HG03064 (cell line): ENCODE results near the gene LEKR1.
"Not testable (repeated sequence)": the region's sequence is repeated elsewhere in the genome, so short reads cannot be mapped to it uniquely, and the experiment has no call there.

Experiments used
- ATAC-seq: cut with Tn5 transposase; IDR thresholded peaks from one replicate; pipeline ENCODE4 v1.9.1; 2021; ENCODE audit warnings: low read depth; ENCODE audit not compliant: unreplicated experiment

Gene LEKR1

DNA sequence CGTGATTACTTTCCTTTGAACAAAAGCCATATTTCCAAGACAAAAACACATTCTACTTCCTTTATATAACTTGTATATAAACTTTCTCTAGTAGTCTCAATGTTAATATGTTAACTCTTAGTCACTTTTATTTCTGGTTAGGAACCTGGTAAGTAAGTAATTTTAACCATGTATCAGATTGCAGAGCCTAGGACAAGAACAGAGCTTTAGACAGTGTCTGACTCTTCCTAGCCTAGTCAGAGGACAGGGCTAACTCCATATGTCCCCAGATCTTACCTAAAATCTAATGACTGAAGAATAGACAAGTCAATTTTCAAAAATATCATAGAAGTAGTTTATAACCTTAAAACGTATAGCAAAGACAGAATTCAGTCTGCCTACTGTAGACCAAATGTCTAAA lies 8.3 kb downstream of the LEKR1 start:
- no peak for ATAC-seq

DNA sequence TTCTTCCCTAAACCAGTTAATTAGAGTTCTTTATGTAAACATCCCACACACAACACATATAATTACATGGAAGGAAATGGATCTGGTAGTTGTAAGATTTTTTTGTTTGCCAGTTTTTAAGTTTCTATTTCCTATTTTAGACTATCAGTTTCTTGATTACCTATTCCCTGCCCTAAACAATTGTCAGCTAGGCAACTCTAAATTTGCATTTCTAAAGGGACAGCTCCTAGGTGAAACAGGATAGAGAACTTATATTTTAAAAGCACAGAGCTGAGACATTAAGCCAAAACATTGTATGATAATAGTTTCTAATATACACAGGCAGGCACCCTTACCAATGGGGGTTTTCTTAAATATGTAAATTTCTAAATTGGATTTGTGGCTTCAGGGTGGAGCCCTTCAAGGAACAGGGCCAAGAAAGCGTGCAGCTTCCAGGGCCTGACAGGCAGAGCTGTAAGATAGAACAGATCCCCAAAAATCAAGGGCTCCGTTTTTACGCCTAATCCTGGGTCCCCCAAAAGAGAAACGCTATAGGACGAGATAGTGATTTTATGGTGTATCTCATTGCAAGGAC lies 8.9 kb downstream of the LEKR1 start:
- ATAC-seq = no peak

DNA sequence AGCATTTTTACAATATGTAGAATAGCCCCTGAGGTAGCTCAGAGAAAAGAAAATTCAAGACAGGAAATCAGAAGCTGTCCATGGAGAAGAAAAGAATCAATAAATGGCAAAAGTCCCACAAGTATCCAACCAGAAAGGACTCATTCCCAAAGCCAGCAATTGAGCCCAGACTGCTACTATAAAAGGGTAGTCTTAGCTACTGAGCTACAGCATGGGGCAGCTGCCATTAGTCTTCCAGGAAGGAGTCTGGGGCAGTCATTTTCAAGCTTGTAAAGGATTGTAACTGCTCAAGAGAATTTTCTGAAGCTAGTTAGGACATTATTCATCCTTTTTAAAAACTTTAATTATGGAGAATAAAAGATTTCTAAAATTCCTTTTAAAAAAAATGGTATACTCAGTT lies 10.5 kb downstream of the LEKR1 start:
- no peak for ATAC-seq

DNA sequence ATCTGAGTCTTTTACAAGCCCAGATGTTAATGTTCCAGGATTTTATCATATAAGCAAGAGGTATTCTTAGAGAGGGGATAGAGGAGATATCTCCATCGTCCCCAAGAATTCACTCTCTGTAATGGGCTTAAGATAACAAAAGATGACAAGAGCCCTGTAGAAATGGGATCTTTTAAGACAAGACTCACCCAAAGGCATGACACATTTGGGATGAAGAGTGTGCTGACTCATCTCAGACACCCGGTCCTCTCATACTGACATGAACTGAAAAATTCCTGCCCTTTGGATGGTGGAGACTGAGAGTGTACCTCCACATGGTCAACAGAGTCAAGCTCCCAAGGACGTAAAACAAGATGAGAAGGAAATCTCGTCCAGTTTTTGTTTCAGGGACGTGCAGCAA lies 11.0 kb downstream of the LEKR1 start:
- ATAC-seq = no peak

DNA sequence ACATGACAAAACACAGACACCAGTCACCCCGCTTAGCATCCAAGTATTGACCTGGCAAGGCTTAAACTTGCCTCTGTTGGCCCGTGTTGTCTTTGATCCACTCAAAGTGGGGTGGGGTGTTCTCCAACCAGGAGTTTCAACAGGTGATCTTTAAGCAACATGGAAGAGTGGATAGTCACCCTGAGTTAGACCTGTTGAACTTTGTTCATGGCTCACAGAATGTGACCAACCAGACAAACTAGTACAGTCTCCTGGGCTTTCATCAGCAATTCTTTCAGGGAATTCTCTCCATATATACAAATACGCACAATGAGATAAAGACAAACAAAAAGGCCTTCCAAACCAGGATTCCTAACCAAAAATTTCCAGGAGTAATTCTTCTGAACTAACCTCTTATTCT lies 11.9 kb downstream of the LEKR1 start:
- no peak for ATAC-seq

DNA sequence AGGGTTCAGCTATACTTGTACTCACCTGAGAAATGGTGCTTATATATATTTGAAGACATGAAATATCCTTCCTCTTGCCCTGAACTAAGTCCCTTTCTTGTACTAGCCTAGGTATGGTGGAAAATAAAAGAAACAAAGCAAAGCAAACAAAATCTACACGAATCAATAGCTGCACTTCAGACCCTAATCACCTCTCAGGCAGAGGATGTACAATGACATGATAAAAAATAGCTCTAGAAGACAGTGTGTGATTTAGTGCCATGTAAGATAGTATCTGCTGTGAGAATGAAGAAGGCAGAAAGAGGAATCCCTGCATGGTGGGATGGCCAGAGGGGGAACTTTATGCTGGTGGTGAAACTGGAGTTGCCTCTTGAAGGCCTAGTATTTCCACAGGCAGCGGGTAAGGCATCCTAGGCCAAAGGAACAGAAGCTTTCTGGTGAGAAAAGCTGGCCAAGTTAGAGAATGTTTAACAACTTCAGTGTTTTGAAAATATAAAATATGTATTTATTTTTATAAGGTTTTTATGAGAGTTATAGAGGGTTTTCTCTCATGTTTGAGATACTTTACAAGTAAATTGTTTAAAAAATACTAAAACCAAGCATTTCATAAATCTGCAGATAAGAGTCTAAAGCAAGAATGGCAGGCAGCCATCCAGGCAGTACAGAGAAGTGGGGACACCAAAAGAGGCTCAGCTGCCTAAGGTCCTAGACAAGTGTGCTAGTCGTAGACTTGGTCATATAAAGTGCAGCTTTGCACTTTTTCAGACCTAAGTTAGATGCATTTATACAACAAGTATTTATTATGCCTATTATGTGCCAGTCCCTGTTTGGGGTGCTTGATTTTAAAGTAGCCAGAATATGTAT lies 14.9 kb downstream of the LEKR1 start:
- ATAC-seq = no peak

DNA sequence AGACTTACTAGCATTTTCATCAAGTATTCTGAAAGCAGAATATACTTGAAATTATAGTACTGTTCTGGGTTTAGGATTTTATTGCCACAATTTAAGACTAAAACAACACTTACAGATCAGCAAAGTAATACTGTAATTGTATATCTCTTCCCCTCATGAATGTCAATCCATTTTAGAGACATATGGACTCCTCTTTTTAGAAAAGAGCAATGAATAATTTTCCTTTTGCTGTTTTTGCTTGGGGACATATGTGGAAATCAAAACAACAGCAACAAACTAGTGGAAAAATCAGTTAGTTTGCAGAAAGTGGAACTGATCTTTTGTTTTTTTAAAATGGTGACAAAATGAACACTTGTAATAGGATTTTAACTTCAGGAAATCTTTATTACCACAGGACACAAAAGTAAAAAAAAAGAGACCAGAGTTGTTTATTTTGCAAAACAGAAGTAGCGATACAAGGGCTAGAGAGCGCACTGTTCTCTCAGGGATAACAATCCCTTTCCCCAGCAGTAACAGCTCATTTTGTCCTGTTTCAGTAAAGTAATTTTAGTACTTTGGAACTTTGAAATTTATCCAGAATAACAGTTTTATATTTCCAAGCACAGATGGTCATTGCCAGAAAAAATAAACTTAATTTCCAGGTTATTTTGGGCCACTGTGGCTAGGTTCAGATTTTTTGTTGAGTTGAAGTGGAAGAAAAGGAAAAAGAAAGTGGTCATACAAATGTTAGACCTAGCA lies 17.1 kb downstream of the LEKR1 start:
- no peak for ATAC-seq

DNA sequence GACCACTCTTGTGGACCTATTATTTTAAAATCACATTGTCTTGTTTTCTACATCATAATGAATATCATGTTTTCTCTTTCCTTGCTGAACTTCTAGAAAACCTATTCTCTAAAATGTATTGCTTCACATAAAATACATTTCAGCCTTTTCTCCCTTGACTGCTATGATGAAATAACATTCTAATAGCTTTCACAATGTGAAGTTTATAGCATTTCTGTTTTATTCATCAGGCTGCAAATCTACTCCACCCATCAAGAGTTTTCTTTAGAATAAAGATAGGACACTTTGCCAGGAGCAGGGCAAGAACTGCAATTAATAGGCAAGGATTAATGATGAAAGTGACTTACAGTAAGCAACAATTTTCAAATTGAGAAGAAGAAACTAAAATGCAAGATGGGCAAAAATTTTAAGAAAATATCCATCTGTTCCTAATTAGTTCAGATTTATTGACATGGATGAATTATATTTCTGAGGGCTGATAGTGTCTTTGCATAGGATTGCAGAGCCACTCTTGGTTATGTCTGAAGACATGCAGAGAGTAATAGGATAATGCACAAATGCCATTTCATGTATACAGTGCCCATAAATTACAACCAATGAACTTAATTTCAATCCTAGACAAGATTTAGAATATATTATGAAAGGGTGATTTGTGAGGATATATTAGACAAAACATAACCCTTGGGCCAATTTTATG lies 21.7 kb downstream of the LEKR1 start:
- ATAC-seq = no peak

DNA sequence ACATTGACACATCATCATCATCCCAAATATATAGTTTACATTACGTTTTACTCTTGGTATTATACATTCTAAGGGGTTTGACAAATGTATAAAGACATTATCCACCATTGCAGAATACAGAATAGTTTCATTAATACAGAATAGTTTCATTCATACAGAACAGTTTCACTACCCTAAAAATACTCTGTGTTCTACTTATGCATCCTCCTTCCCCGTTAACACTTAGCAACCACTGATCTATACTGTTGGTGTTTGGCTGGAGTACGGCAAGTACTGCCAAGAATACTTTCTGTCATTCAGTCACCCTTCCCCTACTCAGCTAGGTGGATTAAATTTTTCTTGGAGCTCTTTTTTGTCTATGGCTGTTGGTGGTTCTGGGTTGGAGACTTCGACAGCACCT lies 33.4 kb downstream of the LEKR1 start:
- ATAC-seq = peak; percentile 97

DNA sequence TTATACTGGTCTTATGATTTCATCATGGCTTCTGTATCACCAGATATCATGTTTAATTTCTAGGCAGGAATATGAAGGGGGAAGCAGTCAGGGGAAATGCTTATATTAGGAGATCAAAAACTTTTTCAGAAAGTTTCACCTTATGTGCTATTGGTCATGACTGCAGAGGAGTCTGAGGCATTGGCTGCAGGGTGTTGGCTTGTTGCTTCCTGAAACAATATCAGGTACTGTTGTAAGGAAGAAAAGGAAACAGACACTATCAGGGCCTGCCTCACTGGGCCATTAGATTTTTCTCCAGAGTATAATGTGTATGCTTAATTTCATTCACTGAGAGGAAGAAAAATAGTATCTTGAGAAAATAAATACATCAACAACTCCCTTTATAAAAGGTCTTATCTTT lies 34.7 kb downstream of the LEKR1 start:
- no peak for ATAC-seq

DNA sequence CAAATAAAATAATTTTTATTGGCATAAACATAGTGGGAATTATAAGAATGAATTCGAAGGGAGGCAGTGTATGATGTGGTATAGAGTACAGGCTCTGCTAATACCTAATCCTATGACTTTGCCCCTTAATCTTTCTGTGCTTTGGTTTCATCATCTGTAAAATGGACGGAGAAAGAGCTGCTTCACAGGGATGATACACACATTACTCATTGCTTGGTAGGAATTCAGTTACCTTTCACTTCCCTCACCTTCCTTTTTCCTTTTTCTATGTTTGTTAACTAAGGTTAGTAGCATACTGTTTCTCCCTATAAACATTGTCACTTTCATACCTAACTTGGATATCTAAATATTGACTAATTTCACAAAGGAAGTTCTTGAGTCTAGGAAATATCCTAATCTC lies 36.2 kb downstream of the LEKR1 start:
- no peak for ATAC-seq

DNA sequence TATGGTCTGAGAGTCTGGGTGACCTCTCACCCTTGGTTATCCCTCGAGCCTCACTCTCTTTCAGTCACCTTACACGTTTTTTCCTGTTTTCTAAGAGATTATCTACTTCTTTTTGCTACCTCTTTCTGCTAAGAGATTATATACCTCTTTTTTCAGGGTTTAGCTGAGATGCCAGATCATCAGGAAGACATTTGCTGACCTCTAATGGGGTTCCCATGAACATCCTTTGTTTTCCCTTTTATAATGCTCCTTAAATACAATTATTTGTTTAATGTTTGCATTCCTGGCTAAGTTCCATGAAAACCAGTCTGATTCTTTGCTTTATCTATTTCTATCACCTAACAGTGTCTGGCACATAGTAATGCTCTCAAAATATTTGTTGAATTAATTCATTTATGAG lies 39.6 kb downstream of the LEKR1 start:
- ATAC-seq = no peak

DNA sequence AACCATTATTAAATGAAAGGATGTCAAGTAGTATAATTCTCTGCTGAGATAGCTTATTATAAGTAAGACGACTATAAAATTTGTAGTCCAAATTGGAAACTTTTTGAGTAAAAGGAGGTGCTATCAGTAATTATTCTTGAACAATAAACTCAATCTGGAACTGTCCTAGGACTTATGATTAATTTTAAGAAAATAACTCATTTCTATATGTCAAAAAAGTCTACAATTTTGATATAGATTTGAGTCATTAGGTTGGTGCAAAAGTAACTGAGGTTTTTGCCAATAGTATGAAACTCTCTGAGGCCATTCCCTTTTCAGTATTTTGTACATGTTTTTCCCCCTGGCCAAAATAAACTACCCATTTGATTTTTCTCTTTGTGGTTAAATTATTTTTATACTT lies 41.0 kb downstream of the LEKR1 start:
- ATAC-seq = no peak

DNA sequence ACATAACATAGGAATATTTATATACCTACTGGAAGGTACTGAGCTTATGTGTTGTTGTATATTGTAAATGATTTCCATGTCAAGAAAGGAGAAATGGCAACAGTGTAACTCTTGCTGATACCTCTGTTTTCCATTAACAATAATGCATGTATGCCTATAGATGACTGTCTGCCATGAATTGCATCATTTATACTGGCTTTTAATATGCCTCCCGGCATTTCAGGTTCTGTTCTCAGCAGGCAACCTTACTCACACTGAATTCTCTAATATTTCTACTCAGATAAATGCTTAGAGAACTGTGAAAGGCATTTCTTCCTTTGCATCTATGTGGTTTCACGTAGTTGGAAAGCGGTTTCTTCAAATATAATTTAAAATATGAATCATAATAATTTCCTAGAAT lies 41.8 kb downstream of the LEKR1 start:
- no peak for ATAC-seq

DNA sequence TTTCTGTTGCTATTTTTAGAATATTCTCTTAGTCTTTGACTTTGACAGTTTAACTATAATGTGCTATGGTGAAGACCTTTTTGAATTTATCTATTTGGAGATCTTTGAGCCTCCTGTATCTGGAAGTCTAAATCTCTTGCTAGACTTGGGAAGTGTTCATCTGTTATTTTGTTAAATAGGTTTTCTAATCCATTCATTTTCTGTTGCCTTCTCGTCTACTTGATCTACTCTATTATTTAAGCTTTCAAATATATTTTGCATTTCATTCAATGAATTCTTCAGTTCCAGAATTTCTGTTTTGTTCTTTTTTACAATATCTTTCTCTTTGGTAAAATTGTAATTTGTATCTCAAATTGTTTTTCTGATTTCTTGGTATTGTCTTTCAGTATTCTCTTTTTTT lies 47.8 kb downstream of the LEKR1 start:
- ATAC-seq = no peak

DNA sequence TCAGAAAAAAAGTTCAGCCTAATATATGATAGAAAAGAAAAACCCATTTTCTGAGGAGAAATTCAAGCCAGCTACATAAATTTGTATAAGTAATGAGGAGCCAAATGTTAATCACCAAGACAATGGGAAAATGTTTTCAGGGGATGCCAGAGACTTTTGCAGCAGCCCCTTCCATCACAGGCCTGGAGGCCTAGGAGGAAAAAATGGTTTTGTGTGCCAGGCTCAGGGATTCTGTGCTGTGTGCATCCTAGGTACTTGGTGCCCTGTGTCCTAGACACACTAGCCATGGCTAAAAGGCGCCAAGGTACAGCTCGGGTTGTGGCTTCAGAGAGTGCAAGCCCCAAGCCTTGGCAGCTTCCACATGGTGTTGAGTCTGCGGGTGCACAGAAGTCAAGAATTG lies 53.3 kb downstream of the LEKR1 start:
- ATAC-seq = not testable (repeated sequence)

DNA sequence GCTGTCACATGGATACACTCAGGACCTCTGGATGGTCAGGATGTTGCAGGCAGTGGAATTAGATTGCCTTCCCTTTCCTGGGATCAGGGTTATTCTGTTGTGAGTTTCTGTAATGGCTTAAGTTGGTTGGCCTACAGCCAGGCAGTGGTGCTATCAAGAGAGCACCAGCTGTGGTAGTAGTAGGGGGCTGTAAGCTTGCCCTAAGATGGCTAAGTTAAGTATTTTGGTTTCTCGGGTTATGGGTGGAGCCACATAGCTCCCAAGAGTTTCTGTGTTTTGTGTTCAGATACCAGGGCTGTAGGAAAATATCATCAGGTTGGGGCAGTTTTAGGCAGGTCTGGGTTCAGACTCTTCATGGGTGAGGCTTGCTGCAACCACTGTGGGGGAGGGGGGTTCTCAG lies 59.6 kb downstream of the LEKR1 start:
- ATAC-seq = no peak

DNA sequence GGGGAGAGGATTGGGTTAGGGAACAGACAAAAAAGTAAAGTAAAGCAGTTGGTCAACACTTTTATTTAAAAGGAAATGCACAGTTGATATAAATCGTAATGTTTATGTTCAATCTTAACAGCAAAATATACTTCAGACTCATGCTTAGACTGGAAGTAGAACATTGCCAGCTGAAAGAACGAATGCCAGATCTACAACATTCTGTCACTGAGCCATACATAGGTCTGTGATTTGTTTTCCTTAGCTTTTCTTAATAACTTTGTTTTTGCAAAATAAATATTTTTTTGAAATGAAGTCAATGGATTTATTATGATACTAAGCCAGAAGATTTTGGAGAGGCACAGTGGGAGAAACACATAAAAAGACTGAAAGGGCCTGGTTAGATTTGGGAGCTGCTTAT lies 62.0 kb downstream of the LEKR1 start:
- no peak for ATAC-seq

DNA sequence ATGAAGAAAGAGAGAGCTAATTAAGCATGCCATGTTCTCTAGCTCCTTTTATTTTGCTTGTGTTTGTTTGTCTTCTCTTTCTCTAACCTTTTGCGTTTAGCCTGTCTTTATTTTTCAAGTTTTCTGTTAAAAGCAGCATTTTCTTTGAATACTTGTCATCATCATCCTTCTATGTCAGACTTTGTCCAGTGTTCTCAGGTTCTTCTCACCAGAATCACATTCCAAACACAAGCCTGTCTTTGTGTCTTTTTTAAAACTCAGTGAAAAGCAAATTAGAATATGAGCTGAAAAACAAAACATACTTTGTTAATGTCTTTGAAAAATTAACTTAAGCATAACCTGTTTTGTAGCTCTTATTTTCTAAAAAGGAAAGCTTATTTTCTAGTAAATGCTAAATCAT lies 62.4 kb downstream of the LEKR1 start:
- no peak for ATAC-seq

DNA sequence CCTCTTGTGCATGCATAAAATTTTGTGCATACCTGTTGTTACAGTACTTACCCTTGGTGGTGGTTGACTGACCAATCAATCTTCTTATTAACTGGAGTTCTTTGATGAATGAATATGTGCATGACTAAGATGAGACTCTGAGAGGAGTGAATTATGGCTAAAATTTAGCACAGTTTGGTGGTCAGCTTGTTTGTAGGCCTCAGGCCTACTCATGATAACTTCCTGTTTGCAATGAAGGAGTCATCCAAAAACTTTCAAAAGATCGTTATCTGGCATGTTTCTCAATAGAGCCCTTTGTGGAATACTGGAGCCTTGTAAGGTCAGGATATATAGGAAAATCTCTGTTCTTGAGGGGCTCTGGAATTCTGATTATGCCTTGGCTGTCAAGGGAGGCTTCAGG lies 66.5 kb downstream of the LEKR1 start:
- no peak for ATAC-seq

DNA sequence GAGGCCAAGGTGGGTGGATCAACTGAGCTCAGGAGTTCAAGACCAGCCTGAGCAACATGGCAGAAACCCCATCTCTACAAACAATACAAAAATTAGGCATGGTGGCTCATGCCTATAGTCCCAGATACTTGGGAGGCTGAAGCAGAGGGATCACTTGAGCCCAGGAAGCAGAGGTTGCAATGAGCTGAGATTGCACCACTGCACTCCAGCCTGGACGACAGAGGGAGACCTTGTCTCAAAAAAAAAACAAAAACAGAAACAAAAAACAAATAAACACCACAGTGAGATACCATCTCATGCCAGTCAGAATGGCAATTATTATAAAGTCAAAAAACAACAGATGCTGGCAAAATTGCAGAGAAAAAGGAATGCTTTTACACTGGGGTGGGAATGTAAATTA lies 69.2 kb downstream of the LEKR1 start:
- not testable (repeated sequence) for ATAC-seq
